ENCODE measurements around the gene SSR2.
"Not testable (repeated sequence)": the region's sequence is repeated elsewhere in the genome, so short reads cannot be mapped to it uniquely, and the experiment has no call there.

DNA sequence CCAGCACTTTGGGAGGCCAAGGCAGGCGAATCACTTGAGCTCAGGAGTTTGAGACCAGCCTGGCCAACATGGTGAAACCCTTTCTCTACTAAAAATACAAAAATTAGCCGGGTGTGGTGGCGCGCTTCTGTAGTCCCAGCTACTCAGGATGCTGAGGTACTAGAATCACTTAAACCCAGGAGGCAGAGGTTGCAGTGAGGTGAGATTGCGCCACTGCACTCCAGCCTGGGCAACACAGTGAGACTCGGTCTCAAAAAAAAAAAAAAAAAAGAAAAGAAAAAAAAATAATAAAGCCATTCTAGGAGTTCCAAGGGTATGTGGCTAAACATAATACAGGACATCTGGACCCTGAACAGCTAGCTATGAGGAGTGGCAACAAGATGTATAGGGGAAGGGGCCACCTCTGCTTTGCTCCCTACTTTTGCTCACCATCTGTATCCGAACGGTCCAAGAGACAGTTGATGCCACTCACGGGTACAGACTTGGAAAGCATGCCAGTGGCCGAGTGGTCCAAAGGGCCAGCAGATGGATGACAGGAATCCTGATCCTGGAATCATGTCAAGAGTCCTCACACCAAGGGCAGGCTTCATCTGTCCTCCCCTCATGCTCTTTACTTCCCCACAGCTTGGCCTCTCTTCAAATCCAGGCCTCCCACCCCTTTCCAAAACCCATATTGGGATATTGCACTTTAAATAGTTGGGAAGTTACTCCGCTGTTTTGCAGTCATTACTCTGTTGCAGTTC lies 35.7 kb downstream of the SSR2 start:
- TF ChIP-seq, protein P1, sequence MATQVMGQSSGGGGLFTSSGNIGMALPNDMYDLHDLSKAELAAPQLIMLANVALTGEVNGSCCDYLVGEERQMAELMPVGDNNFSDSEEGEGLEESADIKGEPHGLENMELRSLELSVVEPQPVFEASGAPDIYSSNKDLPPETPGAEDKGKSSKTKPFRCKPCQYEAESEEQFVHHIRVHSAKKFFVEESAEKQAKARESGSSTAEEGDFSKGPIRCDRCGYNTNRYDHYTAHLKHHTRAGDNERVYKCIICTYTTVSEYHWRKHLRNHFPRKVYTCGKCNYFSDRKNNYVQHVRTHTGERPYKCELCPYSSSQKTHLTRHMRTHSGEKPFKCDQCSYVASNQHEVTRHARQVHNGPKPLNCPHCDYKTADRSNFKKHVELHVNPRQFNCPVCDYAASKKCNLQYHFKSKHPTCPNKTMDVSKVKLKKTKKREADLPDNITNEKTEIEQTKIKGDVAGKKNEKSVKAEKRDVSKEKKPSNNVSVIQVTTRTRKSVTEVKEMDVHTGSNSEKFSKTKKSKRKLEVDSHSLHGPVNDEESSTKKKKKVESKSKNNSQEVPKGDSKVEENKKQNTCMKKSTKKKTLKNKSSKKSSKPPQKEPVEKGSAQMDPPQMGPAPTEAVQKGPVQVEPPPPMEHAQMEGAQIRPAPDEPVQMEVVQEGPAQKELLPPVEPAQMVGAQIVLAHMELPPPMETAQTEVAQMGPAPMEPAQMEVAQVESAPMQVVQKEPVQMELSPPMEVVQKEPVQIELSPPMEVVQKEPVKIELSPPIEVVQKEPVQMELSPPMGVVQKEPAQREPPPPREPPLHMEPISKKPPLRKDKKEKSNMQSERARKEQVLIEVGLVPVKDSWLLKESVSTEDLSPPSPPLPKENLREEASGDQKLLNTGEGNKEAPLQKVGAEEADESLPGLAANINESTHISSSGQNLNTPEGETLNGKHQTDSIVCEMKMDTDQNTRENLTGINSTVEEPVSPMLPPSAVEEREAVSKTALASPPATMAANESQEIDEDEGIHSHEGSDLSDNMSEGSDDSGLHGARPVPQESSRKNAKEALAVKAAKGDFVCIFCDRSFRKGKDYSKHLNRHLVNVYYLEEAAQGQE (IDR thresholded peaks at IDR 0.05; ENCODE audit: unreplicated experiment), result not testable (repeated sequence)
- not testable (repeated sequence) for TF ChIP-seq POLR2AphosphoS5 (IDR thresholded peaks at IDR 0.05; ENCODE audit: low read depth); EZH2phosphoT487 (IDR thresholded peaks at IDR 0.05; ENCODE audit: unreplicated experiment); ZNF114 (CRISPR knock-in tag; IDR thresholded peaks at IDR 0.05); EZH2 (IDR thresholded peaks at IDR 0.05; ENCODE audit: low read depth, unreplicated experiment); JUNB (IDR thresholded peaks at IDR 0.05; ENCODE audit: unreplicated experiment); CREB1 (CRISPR knock-in tag; IDR thresholded peaks at IDR 0.05; ENCODE audit: low read depth); STAT1 (IDR thresholded peaks at IDR 0.05; ENCODE audit: unreplicated experiment); NANOG (IDR thresholded peaks at IDR 0.05; ENCODE audit: borderline replicate concordance)
- TF ChIP-seq, protein P2, sequence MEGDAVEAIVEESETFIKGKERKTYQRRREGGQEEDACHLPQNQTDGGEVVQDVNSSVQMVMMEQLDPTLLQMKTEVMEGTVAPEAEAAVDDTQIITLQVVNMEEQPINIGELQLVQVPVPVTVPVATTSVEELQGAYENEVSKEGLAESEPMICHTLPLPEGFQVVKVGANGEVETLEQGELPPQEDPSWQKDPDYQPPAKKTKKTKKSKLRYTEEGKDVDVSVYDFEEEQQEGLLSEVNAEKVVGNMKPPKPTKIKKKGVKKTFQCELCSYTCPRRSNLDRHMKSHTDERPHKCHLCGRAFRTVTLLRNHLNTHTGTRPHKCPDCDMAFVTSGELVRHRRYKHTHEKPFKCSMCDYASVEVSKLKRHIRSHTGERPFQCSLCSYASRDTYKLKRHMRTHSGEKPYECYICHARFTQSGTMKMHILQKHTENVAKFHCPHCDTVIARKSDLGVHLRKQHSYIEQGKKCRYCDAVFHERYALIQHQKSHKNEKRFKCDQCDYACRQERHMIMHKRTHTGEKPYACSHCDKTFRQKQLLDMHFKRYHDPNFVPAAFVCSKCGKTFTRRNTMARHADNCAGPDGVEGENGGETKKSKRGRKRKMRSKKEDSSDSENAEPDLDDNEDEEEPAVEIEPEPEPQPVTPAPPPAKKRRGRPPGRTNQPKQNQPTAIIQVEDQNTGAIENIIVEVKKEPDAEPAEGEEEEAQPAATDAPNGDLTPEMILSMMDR (conservative IDR thresholded peaks at IDR 0.05; ENCODE audit: low read depth in 2 of 2), result not testable (repeated sequence)
- TF ChIP-seq, protein P3, sequence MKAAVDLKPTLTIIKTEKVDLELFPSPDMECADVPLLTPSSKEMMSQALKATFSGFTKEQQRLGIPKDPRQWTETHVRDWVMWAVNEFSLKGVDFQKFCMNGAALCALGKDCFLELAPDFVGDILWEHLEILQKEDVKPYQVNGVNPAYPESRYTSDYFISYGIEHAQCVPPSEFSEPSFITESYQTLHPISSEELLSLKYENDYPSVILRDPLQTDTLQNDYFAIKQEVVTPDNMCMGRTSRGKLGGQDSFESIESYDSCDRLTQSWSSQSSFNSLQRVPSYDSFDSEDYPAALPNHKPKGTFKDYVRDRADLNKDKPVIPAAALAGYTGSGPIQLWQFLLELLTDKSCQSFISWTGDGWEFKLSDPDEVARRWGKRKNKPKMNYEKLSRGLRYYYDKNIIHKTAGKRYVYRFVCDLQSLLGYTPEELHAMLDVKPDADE (IDR thresholded peaks at IDR 0.05), result not testable (repeated sequence)
